ENCODE results near the gene ARF5. TPM values are rescaled to one million over a fixed set of nuclear protein-coding genes. Genes with fewer than 3 reads are reported as not detected.
A peak's percentile ranks its signal among the peaks of the same experiment; 100 is the strongest.

Gene ARF5
- total RNA-seq, 4 donors from 2014 or later, result 187 to 270 (median 237) TPM

- intact Hi-C loops (cut with DNase I; ENCODE audit: low total_unique reads), result no loop called here
- peak; percentile 88 to 98 for DNase-seq (ENCODE audit: low spot score in 2 of 2)
- WGBS, 2 donors, result 4 to 7% methylated on average over 29 to 42 of the region's 78 CpGs
Measured at GRCh38 chr7:127585044-127585953, 2.9 kb upstream of the ARF5 start, which contains the start of gene GCC1. GCC1 (minus strand) TSS chr7:127585596; CDS start chr7:127585182, 414 bp downstream.

GRCh38 chr7:127586346-127586745, 1.9 kb upstream of the ARF5 start:
- 95 to 96% methylated on average over 2 of the region's 2 CpGs for WGBS, 2 donors
- no peak overlapping the region for H3K4me3 ChIP-seq (ENCODE audit: low read depth, poor library complexity, severe bottlenecking)
- DNase-seq (ENCODE audit: low spot score in 2 of 2), result no peak
- TF ChIP-seq POLR2A (IDR thresholded peaks at IDR 0.05) (no peak), CTCF (IDR thresholded peaks at IDR 0.05) (no peak)
- intact Hi-C loops (cut with DNase I; ENCODE audit: low total_unique reads), result no loop called here

More at GRCh38 chr7:127585044-127585953, 2.9 kb upstream of the ARF5 start, which contains the start of gene GCC1:
- H3K4me3 ChIP-seq (ENCODE audit: low read depth, poor library complexity, severe bottlenecking), result peak within 1 kb of the TSS; percentile 82
- no peak for TF ChIP-seq CTCF (IDR thresholded peaks at IDR 0.05)
- TF ChIP-seq POLR2A (IDR thresholded peaks at IDR 0.05), result no peak

- intact Hi-C loops (cut with DNase I; ENCODE audit: low total_unique reads), result no loop called here
- no peak for DNase-seq (ENCODE audit: low spot score in 2 of 2)
- TF ChIP-seq CTCF (IDR thresholded peaks at IDR 0.05), result no peak
- TF ChIP-seq POLR2A (IDR thresholded peaks at IDR 0.05), result no peak
- H3K4me3 ChIP-seq (ENCODE audit: low read depth, poor library complexity, severe bottlenecking), result peak overlapping the region; percentile 98
- 53 to 57% methylated on average over 20 of the region's 20 CpGs for WGBS, 2 donors
Measured at GRCh38 chr7:127587663-127588018, 570 bp upstream of the ARF5 start.

GRCh38 chr7:127588697-127589482, 679 bp downstream of the ARF5 start:
- H3K4me3 ChIP-seq (ENCODE audit: low read depth, poor library complexity, severe bottlenecking), result peak overlapping the region; percentile 98
- DNase-seq (ENCODE audit: low spot score in 2 of 2), result peak in 1 of 2 donors; percentile 90
- intact Hi-C loops (cut with DNase I; ENCODE audit: low total_unique reads), result no loop called here
- TF ChIP-seq POLR2A (IDR thresholded peaks at IDR 0.05) (no peak), CTCF (IDR thresholded peaks at IDR 0.05) (no peak)
- 3 to 7% methylated on average over 34 to 43 of the region's 43 CpGs for WGBS, 2 donors

GRCh38 chr7:127589896-127590295, 1.7 kb downstream of the ARF5 start:
- no peak for DNase-seq (ENCODE audit: low spot score in 2 of 2)
- intact Hi-C loops (cut with DNase I; ENCODE audit: low total_unique reads), result no loop called here
- H3K4me3 ChIP-seq (ENCODE audit: low read depth, poor library complexity, severe bottlenecking), result no peak overlapping the region
- WGBS, 2 donors, result 73 to 86% methylated on average over 3 of the region's 3 CpGs
- TF ChIP-seq CTCF (IDR thresholded peaks at IDR 0.05), result no peak
- no peak for TF ChIP-seq POLR2A (IDR thresholded peaks at IDR 0.05)
